CD14-positive monocyte (primary cell): ENCODE data around the gene EEPD1. TPM values are rescaled to one million over a fixed set of nuclear protein-coding genes. Genes with fewer than 3 reads are reported as not detected.

Experiments
- DNase-seq, 3 donors: peaks; one replicate each; pipeline ENCODE4 v3.0.0-alpha.2; 2011 to 2022
- H2AFZ ChIP-seq: 2 replicates; pipeline ENCODE4 v1.6.0; 2012; ENCODE audit warnings: mild to moderate bottlenecking, low read depth, low read length, inconsistent platforms; ENCODE audit not compliant: insufficient read depth, poor library complexity, severe bottlenecking
- H3K27ac ChIP-seq, 2 donors: 1 replicate in 1 of 2; 2 replicates in 1 of 2; pipeline ENCODE4 v1.5.1; 2012 to 2013; ENCODE audit warnings: low read length in 2 of 2, control low read depth in 1 of 2, inconsistent platforms in 1 of 2, low read depth in 1 of 2, mild to moderate bottlenecking in 1 of 2
- H3K27me3 ChIP-seq, 2 donors: one replicate each; pipeline versions ENCODE4 v1.6.0 to v1.6.1; 2011 to 2013; ENCODE audit warnings: low read length in 2 of 2; ENCODE audit not compliant: control insufficient read depth in 2 of 2, insufficient read depth in 2 of 2
- H3K36me3 ChIP-seq, 2 donors: replicated peaks in 1 of 2; 1 replicate in 1 of 2; 2 replicates in 1 of 2; pipeline versions ENCODE4 v1.5.1 to v1.6.1; 2012 to 2013; ENCODE audit warnings: low read length in 2 of 2, control low read depth in 1 of 2, inconsistent platforms in 1 of 2, mild to moderate bottlenecking in 1 of 2; ENCODE audit not compliant: insufficient read depth in 2 of 2, control insufficient read depth in 1 of 2
- H3K4me1 ChIP-seq, 2 donors: 1 replicate in 1 of 2; 2 replicates in 1 of 2; pipeline versions ENCODE4 v1.5.1 to v1.6.1; 2012 to 2013; ENCODE audit warnings: low read length in 2 of 2, control low read depth in 1 of 2, inconsistent platforms in 1 of 2, mild to moderate bottlenecking in 1 of 2, moderate library complexity in 1 of 2; ENCODE audit not compliant: insufficient read depth in 2 of 2, control insufficient read depth in 1 of 2
- H3K4me2 ChIP-seq: replicated peaks from 2 replicates; pipeline ENCODE3; 2012; ENCODE audit warnings: low read length, moderate library complexity, mild to moderate bottlenecking; ENCODE audit not compliant: poor library complexity, severe bottlenecking; ENCODE audit errors: extremely low read depth
- H3K4me3 ChIP-seq, 3 experiments: fragments of 200-600 bp in 1 of 3; sonication (generic) in 1 of 3; replicated peaks in 1 of 3; 1 replicate in 2 of 3; 2 replicates in 1 of 3; pipeline ENCODE4 v1.5.1; 2011 to 2013; ENCODE audit warnings: low read length in 3 of 3, mild to moderate bottlenecking in 3 of 3, control low read depth in 2 of 3, low read depth in 2 of 3, inconsistent platforms in 1 of 3, moderate library complexity in 1 of 3
- H3K79me2 ChIP-seq: 2 replicates; pipeline ENCODE4 v1.6.0; 2012; ENCODE audit warnings: mild to moderate bottlenecking, control low read depth, inconsistent platforms, low read length, moderate library complexity; ENCODE audit not compliant: insufficient read depth
- H3K9ac ChIP-seq: 2 replicates; pipeline ENCODE4 v1.6.0; 2017; ENCODE audit warnings: low read length, mild to moderate bottlenecking; ENCODE audit not compliant: insufficient read depth, poor library complexity, severe bottlenecking
- H3K9me3 ChIP-seq, 2 donors: replicated peaks in 1 of 2; 1 replicate in 1 of 2; 2 replicates in 1 of 2; pipeline versions ENCODE4 v1.5.1 to v1.6.1; 2012 to 2013; ENCODE audit warnings: low read length in 2 of 2, control low read depth in 1 of 2; ENCODE audit not compliant: control insufficient read depth in 1 of 2, insufficient read depth in 1 of 2
- H4K20me1 ChIP-seq: 2 replicates; pipeline ENCODE4 v1.6.0; 2012; ENCODE audit warnings: mild to moderate bottlenecking, low read length, control low read depth, moderate library complexity; ENCODE audit not compliant: insufficient read depth
- H3K27ac Mint-ChIP-seq, 7 donors: one replicate each; pipeline ENCODE4 v1.8.0; 2020; ENCODE audit warnings: mild to moderate bottlenecking in 7 of 7, mixed read lengths in 7 of 7, moderate library complexity in 6 of 7, inconsistent platforms in 2 of 7
- H3K27me3 Mint-ChIP-seq, 3 donors: one replicate each; pipeline ENCODE4 v1.8.0; 2021 to 2022; ENCODE audit warnings: low read depth in 3 of 3, mild to moderate bottlenecking in 3 of 3, mixed read lengths in 3 of 3, moderate library complexity in 3 of 3, inconsistent platforms in 1 of 3
- H3K36me3 Mint-ChIP-seq, 2 donors: one replicate each; pipeline ENCODE4 v1.8.0; 2020; ENCODE audit warnings: mixed read lengths in 2 of 2, inconsistent platforms in 1 of 2, mild to moderate bottlenecking in 1 of 2
- H3K4me1 Mint-ChIP-seq: one replicate; pipeline ENCODE4 v1.8.0; 2020; ENCODE audit warnings: mild to moderate bottlenecking, mixed read lengths
- H3K4me3 Mint-ChIP-seq, 2 donors: one replicate each; pipeline ENCODE4 v1.8.0; 2020; ENCODE audit warnings: mild to moderate bottlenecking in 2 of 2, mixed read lengths in 2 of 2, moderate library complexity in 1 of 2
- H3K9me3 Mint-ChIP-seq, 7 donors: one replicate each; pipeline ENCODE4 v1.8.0; 2020 to 2022; ENCODE audit warnings: mixed read lengths in 7 of 7, mild to moderate bottlenecking in 6 of 7, moderate library complexity in 6 of 7, inconsistent platforms in 2 of 7
- WGBS: methylation state at CpG from one replicate; pipeline ENCODE4 v1.1.5; 2013; ENCODE audit warnings: missing lambda C conversion rate; ENCODE audit not compliant: insufficient coverage; 5-methylcytosine and 5-hydroxymethylcytosine counted together
- intact Hi-C, 2 donors: fragments of 100-400 bp; cut with micrococcal nuclease; formaldehyde crosslinking; loops; one replicate each; pipeline versions ENCODE4 v1.15.0 to v1.15.1; 2023
- polyA plus RNA-seq, 3 donors: library from polyadenylated mRNA; depleted of rRNA in 1 of 3; unstranded in 2 of 3; stranded (reverse) in 1 of 3; fragments of 300-500 nt in 2 of 3; fragments of >200 nt in 1 of 3; fragmentation: Illumina TruSeq in 2 of 3; gene quantifications; 1 replicate in 2 of 3; 2 replicates in 1 of 3; pipeline ENCODE4 v1.2.3, GENCODE V29; 2012 to 2021
- TF ChIP-seq, protein P1 (sequence below): fragments of 200-600 bp; IDR thresholded peaks from one replicate; pipeline ENCODE4 v1.8.0; 2022; ENCODE audit warnings: antibody characterized with exemption, mild to moderate bottlenecking

The EEPD1 gene
- polyA plus RNA-seq, 3 donors: 8.6 to 14.4 (median 12.6) TPM

DNA sequence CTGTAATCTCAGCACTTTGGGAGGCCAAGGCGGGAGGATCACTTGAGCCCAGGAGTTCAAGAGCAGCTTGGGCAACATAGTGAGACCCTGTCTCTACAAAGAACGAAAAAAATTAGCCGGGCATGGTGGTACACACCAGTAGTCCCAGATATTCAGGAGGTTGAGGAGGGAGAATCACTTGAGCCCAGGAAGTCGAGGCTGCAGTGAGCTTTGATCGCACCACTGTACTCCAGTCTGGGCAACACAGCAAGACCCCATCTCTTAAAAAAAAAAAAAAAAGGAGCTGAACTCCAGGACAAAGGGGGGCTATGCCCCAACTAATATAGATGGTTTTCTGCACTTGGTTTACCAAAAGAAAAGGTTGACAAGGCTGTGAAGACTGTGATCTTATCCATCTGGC is 135.4 kb downstream of the EEPD1 start:
- Histone ChIP-seq H3K27ac (peak overlapping the region in 1 of 2 donors; percentile 63), H3K4me1 (peaks cover 55 to 60% of the 10 kb centered on the region in 2 donors), H3K4me3 (no peak overlapping the region), H3K4me2 (no peak overlapping the region), H4K20me1 (no peaks in the 10 kb centered on the region), H3K36me3 (peaks cover 10 to 11% of the 10 kb centered on the region in 2 donors), H3K79me2 (no peaks in the 10 kb centered on the region), H3K9me3 (no peaks in the 10 kb centered on the region), H3K9ac (no peak overlapping the region), H2AFZ (no peak overlapping the region), H3K27me3 (no peaks in the 10 kb centered on the region)
- TF ChIP-seq, protein P1, sequence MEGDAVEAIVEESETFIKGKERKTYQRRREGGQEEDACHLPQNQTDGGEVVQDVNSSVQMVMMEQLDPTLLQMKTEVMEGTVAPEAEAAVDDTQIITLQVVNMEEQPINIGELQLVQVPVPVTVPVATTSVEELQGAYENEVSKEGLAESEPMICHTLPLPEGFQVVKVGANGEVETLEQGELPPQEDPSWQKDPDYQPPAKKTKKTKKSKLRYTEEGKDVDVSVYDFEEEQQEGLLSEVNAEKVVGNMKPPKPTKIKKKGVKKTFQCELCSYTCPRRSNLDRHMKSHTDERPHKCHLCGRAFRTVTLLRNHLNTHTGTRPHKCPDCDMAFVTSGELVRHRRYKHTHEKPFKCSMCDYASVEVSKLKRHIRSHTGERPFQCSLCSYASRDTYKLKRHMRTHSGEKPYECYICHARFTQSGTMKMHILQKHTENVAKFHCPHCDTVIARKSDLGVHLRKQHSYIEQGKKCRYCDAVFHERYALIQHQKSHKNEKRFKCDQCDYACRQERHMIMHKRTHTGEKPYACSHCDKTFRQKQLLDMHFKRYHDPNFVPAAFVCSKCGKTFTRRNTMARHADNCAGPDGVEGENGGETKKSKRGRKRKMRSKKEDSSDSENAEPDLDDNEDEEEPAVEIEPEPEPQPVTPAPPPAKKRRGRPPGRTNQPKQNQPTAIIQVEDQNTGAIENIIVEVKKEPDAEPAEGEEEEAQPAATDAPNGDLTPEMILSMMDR: no peak
- Mint-ChIP-seq H3K9me3 (no peaks in the 10 kb centered on the region), H3K27me3 (peaks cover 0 to 8% (median 0%) of the 10 kb centered on the region in 3 donors), H3K36me3 (peaks cover 42 to 44% of the 10 kb centered on the region in 2 donors), H3K27ac (peak overlapping the region in 5 of 7 donors; percentile 64 to 93 (median 81)), H3K4me3 (no peak overlapping the region), H3K4me1 (peaks cover 74% of the 10 kb centered on the region)
- intact Hi-C loops: loop anchor here in 1 of 2 donors (5.0 kb wide), 1 partner anchor 96 kb away; no protein-coding TSS in a partner anchor
- no peak for DNase-seq
- WGBS: 95% methylated on average over 2 of the region's 5 CpGs

DNA sequence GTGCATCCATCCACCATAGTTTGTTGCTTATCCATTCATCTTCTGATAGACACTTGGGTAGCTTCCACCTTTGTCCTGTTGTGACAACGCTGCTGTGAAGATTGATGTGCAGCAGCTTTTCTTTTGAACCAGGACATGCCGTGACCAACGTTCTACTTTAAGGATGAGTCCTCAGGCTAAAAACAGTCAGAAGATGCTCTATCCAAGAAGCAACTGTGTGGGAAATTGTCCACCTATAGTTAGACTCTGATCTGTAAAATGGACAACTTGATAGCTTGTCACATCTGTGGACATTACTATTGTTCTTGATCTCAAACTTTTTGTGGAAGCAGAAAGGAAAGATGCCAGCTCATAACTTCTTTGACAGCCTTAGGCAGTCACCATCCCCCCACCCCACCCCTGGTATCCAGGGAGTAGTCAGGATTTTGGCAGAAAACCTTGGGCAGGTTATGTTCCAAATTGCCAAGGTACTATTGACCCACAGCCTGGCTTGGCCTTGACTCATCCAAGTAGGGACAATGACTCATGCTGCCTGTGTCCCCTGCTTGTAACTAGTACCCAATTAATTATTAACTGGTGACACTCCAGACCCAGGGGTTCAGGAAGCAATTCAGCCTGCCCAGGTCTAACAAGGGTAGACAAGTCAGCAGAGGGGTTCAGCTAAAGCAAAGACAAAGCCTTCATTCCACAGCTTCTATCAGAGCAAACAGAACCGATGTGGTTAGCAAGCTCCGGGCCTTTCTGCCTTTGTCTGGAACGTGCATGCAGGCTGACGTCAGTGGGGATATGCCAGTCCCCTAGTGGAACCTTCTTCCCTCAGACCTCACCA is 137.0 kb downstream of the EEPD1 start:
- Histone ChIP-seq H3K4me2 (no peak overlapping the region), H3K27me3 (no peaks in the 10 kb centered on the region), H3K9me3 (no peaks in the 10 kb centered on the region), H3K27ac (no peak overlapping the region), H3K36me3 (peaks cover 10 to 11% of the 10 kb centered on the region in 2 donors), H3K4me1 (peaks cover 41 to 45% of the 10 kb centered on the region in 2 donors), H3K9ac (no peak overlapping the region), H2AFZ (no peak overlapping the region), H3K4me3 (no peak overlapping the region), H4K20me1 (no peaks in the 10 kb centered on the region), H3K79me2 (no peaks in the 10 kb centered on the region)
- Mint-ChIP-seq H3K27me3 (peaks cover 0 to 8% (median 0%) of the 10 kb centered on the region in 3 donors), H3K36me3 (peaks cover 41 to 44% of the 10 kb centered on the region in 2 donors), H3K9me3 (no peaks in the 10 kb centered on the region), H3K27ac (peak overlapping the region in 4 of 7 donors; percentile 23 to 70 (median 52)), H3K4me1 (peaks cover 59% of the 10 kb centered on the region), H3K4me3 (no peak overlapping the region)
- peak; percentile 53 to 71 (median 64) for DNase-seq
- intact Hi-C loops: loop anchor here (2.0 to 10.0 kb wide), 7 partner anchors 83 to 305 kb away; partner anchors contain the start of gene EEPD1 (in 1 of the 2)
- 95% methylated on average over 3 of the region's 7 CpGs for WGBS
- TF ChIP-seq, protein P1: no peak
